NCI-H1105 (cell line): ENCODE results near the gene SS18L1.
A peak's percentile ranks its signal among the peaks of the same experiment; 100 is the strongest.

Source experiments
- DNase-seq: peaks from one replicate; lab custom pipeline; 2025; lab: John Stamatoyannopoulos, UW

Gene SS18L1

DNA sequence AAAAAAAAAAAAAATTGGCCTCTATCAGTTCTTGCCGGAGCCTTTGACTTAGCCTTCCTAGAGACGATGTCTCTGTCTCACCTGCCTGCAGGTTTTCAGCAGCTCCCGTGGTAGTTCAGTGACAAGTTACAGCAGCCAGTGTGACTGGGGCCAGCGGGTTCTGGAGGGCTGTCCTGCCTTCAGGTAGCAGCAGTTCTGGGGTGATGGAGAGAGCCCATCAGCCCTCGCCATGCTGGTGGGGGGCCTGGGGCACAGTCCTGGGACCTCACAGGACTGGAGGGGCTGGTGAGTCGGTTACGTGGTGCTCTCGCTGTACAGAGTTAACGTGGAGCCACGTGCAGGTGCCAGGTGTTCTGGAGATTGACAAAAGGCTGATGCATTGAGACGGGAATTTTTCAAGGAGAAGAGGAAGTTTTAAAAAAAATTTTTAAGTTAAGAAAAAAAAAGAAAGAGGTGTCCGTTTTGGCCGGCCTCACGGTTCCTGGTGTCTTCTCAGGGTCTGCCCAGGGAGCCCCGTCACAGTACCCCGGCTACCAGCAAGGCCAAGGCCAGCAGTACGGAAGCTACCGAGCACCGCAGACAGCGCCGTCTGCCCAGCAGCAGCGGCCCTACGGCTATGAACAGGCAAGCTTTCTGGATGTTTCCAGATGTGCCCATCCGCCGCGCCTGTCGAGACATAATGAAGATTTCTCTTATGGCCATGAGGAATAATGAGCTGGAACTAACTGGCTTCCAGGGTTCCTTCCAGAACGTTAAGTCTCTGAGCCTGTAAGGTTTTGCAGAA, 30.6 kb downstream of the SS18L1 start:
- no peak for DNase-seq

DNA sequence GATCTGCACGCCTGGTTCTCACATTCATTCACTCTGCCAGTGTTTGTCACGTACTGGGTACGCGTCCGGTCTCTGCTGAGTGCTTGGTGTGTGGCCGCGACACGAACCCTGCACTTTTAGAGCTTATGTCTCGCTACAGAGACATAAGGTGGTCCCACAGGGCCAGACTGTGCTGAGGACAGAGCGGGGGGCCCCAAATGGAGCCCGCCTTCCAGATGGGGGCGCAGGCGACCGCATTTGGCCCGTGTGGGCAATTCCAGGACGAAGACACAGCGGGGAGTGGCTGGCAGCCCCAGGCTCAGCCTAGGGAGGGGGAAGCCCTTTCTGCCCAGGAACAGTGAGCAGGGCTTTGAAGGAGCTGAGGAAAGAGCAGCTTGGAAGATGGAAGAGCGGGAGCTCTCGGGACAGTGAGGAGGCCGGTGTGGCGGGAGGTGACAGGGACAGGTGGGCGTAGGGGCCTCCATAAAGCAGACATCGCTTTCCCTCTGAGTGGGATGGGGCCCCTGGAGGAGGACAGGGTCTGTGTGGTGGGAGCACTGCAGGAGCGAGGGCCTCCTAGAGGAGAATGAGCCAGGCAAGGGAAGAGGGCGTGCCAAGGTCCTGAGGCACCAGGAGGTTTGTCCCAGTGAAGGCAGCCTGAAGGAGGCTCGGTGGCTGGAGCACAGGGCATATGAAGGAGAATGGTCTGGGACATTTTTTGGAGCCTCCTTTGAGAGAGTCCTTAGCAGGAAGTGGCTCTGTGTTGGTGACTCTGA, 31.5 kb downstream of the SS18L1 start:
- DNase-seq, result no peak

DNA sequence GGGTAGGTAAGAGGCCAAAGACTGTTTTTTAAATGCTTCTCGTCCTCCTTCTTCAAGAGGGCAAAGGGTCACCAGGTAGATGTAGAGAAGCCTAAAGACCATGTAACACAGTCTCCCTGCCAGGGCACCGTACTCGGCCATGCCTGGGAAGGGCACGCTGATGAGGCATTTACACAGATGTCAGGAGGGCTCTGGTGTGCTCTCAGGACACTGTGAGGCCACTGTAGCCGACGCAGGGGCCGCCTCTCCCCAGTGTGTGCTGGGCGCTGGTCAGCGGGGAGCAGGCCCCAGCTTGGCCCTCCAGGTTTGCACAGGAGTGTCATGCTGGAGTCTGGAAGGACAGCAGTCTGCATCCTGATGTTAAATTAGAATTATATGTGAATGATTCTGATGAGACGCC, 32.1 kb downstream of the SS18L1 start:
- DNase-seq, result no peak

DNA sequence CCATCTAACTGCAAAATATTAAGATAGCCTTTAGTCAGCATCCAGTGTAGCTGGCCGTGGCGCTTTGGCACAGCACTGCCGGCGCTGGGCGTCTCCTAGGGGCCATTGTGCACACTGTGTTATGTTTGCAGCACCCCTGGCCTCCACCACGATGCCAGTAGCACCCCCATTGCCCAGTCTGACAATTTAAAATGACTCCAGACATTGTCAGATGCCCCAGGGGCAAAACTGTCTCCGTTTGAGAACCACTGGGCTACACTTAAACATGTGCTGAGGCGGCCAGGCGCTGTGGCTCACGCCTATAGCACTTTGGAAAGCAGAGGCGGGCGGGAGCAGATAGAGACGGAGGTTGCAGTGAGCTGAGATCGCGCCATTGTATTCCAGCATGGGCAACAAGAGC, 33.3 kb downstream of the SS18L1 start:
- no peak for DNase-seq

DNA sequence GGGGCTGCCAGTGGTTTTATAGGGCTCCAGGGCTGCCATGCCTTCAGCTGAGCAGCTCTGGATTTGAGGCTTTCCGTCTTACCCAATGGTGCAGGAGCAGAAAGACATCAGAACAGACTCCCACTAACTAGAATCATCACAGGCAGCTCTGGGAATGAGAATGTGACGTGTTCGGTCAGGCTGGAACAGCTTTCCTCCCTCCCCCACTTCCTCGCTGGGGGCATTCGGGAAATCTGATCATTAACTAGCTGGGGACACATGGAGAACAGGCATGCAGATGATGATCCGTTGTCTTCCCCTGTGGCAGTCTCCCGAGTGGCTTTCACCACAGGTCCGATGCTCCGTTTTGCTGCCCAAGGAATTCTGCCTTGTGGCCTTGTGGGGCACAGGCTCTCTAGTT, 33.7 kb downstream of the SS18L1 start:
- no peak for DNase-seq

DNA sequence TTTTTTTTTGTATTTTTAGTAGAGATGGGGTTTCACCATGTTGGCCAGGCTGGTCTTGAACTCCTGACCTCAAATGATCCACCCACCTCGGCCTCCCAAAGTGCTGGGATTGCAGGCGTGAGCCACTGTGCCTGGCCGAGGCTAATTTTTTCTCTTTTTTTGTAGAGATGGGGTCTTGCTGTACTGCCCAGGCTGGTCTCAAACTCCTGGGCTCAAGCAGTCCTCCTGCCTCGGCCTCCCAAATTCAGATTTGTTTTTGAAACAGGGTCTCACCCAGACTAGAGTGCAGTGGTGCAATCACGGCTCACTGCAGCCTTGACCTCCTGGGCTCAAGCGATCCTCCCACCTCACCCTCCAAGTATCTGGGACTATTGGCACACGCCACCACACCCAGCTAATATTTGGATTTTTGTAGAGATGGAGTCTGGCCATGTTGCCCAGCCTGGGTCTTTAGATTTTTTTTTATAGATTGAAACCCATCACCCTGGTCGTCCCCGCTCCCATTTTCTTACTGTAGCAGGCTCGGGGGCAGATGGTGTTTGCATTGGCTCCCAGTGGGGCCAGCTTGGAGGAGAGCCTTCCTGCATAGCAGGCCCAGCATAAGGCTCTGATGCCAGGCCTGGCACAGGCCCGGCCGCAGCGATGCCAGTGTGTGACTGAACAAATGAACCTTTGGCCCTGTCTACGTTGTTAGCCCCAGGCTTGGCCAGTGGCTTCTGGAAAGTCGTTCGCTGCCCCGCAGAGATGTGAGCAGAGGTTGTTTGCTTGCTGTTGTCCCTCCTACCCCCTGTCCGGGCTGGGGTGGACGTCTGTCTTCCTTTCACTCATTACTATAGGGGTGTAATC, 35.0 kb downstream of the SS18L1 start:
- DNase-seq, result no peak

DNA sequence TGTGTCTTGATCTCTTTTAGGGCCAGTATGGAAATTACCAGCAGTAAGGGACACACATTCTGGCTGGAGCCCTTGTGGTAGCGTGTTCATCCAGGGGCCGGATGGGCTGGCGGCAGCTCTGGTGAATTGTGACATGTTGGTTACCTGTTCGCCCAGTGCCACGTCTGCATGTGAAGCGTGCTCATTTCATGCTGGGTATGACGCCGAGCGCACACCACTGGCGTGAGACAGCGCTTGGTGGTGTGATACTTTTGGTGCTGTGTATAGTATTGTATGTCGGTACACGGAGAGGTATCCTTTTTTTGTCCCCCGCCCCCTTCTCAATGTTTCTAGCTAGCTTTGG, 35.6 kb downstream of the SS18L1 start:
- no peak for DNase-seq

DNA sequence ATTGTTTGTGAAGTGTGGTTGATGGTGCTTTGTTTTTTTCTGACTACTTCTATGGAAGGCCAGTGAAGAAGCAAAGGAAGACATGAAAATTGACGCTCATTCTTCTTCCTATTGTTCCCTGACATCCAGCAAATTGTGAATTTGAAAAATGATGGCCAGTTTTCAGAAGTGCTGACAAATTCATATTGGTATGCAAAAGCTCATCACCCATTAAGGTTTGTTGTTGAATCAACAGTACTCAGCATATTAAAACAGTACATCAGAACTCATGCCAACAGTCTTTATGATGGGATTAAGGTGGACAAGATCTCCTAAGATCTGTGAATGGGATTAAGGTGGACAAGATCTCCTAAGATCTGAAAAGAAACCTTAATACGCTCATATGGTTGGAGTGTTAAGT, 38.2 kb downstream of the SS18L1 start:
- no peak for DNase-seq

DNA sequence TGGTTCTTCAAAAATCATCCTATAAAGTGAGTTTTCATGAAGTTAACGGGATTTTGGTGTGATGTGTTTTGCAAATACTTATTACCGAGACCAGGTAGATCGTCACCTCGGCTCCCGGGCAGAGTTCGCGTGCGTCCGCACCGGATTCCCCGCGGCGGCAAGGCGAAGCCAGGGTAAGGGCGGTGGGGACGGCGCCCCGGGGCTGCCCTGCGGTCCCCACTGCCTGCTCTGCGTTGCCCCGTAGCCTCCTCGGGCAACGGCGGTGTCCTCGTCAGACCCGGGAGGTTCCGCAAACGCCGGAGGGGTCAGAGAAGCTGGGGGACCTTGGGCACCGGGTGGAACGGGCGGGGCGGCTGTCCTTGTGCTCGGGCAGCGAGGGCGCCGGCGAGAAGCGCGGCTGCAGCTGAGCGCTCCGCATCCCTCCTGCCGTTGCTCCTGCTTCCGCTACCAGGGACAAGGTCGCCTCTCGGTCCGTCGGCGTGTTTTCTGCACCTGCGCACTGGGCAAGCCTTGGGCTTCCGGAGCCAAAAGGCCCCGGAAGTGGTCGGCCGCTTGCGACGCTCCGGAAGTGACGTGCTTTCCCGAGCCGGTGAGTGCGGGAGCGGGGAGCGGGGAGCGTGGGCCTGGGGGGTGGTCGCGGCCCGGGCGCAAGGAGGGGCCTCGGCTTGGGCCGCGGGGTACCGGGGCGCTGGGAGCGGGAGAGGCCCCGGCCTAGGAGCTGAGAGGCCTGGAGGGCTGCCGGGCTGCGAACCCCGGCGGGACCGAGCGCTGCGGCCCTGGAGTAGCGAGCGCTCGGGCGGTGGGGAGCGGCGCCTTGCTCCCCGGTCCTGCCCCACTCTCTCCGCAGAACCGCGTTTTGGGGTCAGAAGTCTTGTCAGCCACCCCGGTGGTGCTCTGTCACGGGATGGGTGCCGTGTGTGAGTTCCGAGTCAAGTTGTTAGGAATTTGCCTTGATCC, 39.2 kb downstream of the SS18L1 start, which contains the start of gene MTG2:
TSS of gene MTG2 (plus strand) at position 560 of the 957 bp plus-strand sequence. CDS start 10,393 bp downstream, outside the sequence.
- DNase-seq, result peak; percentile 95

DNA sequence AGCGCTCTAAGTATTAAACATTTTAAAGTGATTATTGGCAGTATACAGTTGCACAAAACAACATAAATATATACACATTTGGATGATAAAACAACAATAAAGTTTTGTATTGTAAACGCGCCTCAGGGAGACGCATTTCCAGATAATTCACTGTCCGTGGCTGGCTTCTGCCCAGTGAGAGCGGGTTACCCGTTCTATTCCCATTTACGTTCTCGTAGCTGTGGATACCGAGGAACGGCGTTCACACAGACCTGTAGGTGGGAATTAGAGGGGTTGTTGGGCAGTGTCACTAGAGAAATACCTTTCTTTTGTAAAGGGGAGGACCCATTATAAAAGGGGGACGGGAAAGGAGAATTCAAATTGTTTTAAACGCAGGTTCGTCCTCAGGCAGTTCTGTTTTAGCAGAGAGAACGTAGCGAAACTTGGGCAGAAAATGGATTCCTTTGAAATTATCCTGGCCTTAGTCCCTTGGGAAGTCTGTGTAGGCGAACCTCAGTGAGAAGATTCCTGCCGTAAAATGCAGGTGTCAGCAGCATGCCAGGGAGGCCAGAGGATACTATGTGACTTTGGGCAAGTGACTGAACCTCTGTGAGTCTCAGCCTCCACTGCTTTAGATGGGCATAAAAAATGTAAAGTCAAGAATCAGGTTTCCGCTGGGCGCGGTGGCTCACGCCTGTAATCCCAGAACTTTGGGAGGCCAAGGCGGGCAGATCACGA, 40.0 kb downstream of the SS18L1 start:
- no peak for DNase-seq

DNA sequence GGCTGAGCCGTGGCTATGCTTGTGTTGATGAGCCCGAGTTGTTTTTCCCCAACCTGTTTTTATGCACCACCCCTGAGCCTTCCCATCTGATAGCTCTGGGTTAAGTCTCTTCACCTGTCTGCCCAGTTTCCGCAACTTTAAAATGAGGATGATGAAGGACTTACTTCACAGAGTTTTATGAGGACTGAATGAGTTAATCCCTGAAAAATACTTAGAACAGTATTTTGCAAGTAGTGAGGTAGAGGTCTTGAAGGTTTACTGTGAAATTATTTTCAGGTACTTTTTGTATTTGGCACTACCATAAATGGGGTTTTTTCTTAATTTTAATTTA, 42.5 kb downstream of the SS18L1 start:
- DNase-seq, result no peak

DNA sequence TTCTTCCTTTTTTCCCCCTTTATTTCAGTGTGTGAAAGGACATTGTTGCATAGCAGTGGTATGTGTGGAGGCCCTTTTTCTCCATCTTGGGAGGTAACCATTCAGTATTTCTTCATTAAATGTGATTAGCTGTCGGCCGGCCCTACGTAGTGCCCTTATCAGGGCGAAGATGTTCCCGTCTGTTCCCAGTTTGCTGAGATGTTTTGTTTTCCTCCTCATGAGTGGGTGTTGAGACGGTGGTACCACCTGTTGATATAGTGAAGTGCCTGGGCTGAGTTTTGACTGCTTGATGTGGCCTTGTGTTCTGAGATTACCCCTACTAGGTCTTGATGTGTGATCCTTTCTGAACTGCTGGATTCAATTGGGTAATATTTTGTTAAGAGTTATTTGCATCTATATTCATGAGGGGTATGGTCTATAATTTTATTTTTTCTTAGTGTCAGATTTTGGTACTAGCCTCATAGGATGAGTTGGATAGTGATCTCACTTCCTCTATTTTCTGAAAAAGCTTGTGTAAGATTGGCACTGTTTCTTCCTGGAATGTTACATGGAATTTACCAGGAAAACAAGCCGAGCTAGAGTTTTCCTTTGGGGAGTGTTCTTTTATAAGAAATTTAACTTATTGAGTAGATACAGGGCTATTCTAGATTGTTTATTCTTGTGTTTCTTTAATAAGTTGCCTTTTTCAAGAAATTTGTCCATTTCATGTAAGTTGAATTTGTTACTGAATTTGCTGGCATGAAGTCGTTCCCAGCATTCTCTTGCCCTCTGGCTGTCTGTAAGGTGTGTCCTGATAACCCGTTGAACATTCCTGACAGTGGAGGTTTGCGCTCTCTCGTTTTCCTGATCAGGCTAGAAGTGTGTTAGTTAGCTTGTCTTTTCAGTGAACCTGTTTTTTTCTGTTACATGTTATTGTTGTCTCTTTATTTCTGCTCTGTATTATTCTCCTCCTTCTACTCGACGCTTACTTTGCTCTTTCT, 43.6 kb downstream of the SS18L1 start:
- DNase-seq, result no peak

DNA sequence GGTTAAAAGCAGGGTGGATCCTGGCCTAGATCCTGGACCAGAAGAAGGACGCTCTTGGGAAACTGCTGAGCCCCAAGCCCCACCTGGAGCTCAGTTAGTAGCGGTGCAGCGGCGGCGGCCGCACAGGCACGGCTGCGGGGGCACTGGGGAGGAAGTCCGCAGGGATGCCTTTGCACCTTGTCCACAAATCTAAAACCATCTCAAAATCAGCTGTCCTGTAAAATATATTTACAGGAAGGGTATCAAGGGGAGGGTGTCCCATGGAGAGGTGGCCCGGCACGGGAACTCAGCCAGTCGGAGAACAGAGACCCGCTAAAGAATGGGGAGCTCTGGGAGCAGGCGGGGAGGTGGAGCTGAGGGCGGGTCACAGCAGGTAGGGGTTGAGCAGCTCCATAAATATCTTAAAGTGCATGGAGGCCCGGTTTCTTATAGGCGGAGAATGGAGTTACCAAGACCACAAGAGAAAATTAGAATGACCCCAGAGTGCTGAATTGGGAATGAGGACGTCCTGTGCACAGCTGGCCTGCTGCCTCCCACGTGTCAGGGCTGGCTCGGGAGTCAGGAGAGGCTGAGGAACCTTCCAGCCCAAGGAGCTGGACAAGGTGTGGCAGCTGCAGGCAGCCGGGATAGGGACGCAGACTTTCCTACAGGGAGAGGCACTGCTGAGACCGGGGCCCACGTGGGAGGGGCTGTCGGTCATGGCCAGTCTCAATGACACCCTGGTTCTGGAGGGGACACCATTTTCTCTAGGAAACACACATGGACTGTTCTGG, 47.3 kb downstream of the SS18L1 start:
- no peak for DNase-seq

DNA sequence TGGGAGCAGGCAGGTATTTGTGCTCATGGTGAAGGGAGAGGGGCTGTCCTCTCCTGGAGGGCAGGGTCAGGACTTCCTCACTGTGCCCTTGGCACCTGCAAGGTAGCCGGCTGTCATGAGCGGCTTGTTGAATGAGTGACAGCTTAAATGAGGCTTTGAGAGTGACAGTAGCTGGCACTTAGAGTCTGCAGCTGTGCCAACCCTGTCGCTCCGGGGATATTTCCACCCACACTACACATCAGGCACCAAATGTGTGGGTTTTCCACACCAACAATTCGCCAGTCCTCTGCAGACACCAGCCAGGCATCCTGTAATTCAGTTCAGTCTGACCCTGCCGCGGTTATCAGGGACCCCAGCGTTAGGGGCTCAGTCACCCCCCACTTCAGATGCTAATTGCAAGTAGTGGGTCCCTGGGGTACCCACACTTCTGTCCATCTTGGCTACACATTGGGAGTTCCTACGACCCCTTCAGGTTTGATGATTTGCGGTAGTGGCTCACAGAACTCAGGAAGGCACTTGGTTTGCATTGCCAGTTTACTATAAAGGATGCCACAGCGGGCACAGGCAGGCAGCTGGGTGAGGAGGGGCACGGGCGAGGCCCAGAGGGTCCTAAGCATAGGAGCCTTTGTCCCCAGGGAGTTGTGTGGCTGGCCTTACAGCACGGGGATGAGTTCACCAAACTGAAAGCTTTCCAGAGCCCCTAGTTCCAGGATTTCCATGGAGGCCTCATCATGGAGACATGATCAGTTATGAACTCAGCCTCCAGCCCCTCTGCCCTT, 48.4 kb downstream of the SS18L1 start:
- DNase-seq, result no peak

DNA sequence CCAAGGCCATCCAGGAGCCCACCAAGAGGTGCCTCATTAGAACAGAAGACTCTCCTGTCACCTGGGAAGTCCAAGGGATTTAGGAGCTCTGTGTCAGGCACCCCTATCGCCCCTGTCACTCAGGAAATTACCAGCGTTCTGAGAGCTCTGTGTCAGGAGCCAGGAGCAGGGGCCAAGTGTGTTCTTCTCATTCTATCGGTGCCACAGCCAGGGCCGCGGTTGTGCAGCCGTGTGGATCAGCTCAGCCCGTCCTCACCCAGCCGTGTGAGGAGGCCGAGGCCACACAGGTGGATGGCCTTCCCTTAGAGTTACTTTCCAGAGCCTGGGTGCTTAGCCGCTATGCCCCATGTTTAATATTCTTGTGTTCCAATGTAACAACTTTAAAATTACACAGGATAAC, 49.1 kb downstream of the SS18L1 start:
- no peak for DNase-seq

DNA sequence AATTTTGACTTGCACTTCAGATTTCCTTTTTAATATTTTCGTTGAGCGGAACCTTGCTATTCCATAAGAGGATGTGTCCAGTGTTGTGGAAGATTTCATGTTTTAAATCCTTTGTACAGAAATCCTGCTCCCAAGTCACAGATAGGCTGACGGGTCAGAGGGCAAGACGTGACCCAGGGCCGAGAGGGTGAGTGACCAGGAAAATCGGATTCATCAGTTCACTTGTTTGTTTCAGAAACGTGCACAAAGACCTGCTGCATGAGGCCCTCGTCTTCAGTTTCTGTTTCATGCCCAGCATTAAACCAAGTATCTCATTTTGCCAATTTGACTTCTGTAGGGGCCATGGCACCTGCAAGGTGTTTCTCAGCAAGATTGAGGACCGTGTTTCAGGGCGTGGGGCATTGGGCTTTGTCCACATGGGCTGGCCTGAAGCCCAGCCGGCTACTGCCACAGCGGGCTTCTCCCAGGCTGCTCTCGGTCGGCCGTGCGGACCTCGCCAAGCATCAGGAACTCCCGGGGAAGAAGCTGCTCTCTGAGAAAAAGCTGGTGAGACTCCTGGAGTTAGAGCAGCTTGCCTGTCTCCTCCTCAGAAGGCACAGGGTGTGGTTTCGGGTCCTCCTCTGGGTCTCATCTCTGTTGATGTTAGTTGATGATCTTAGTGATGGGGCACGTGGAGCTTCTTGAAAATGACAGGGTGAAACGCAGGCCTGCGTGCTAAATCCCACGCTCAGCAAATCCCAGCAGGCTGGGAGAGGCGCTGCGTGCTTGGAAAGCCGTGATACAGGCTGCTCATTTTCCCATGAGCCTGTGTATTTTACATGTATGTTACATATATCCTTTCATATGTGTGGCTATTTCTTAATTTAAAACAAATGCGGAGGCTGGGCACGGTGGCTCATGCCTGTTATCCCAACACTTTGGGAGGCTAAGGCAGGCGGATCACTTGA, 49.8 kb downstream of the SS18L1 start:
- DNase-seq, result no peak

DNA sequence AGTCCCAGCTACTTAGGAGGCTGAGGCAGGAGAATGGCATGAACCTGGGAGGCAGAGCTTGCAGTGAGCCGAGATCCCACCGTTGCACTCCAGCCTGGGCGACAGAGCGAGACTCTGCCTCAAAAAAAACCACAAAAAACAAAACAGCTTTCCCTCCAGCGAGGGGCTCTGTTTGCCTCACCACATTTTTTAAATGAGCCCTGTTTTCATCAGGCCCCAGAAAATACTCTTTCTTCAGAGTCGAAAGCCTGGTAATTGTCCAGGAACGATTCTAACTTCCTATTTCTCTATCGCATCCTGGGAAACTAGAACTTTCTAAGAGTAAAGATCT, 51.5 kb downstream of the SS18L1 start:
- DNase-seq, result no peak
